ENCODE measurements around the gene SRSF12. TPM values are rescaled to one million over a fixed set of nuclear protein-coding genes. Genes with fewer than 3 reads are reported as not detected.
A peak's percentile ranks its signal among the peaks of the same experiment; 100 is the strongest.

The SRSF12 gene
- 10 to 100 TPM in 5 of 8 experiments, 1 to 10 TPM in 2, under 1 TPM in 1; 0.25 to 21.6 (median 12.9) TPM for total RNA-seq

- in situ Hi-C loops (cut with MboI; ENCODE audit: low pct_unique_long_range_greater_than_20kb in 2 of 9, low sequenced_read_pairs in 9 of 9, unreplicated experiment in 9 of 9): no loop called here
- ATAC-seq (replicated peaks in 6 of 8): peak; percentile 91 to 96 (median 94)
- Histone ChIP-seq H3K27ac (peak within 1 kb of the TSS in 1 of 2 donors; percentile 54), H3K4me1 (replicated peaks in 1 of 2) (peaks cover 3 to 6% of the 10 kb centered on the region in 2 donors), H3K4me3 (peak within 1 kb of the TSS; percentile 55 to 98 (median 88))
- 0 to 17% (median 1%) methylated on average over 1 to 13 of the region's 106 CpGs; no CpG with 5 or more reads in 2 of the 10 experiments for WGBS, 10 experiments
These were observed at the start of gene SRSF12 for GRCh38 chr6:89117211-89118108. SRSF12 (minus strand) TSS chr6:89118071; CDS start chr6:89117887, 184 bp downstream.

- 51 to 97% (median 88%) methylated on average over 3 to 4 of the region's 4 CpGs; no CpG with 5 or more reads in 1 of the 10 experiments for WGBS, 10 experiments
- no peaks in the 10 kb centered on the region for H3K4me1 ChIP-seq (replicated peaks in 1 of 2)
- H3K27ac ChIP-seq: no peak overlapping the region
- no peak overlapping the region for H3K4me3 ChIP-seq
- in situ Hi-C loops (cut with MboI; ENCODE audit: low pct_unique_long_range_greater_than_20kb in 2 of 9, low sequenced_read_pairs in 9 of 9, unreplicated experiment in 9 of 9): no loop called here
- no peak for ATAC-seq (replicated peaks in 6 of 8)
These were observed 44.1 kb upstream of the SRSF12 start for GRCh38 chr6:89162047-89162371.

GRCh38 chr6:89161326-89162046, 43.6 kb upstream of the SRSF12 start:
- Histone ChIP-seq H3K27ac (no peak overlapping the region), H3K4me1 (replicated peaks in 1 of 2) (no peaks in the 10 kb centered on the region), H3K4me3 (no peak overlapping the region)
- no peak for ATAC-seq (replicated peaks in 6 of 8)
- in situ Hi-C loops (cut with MboI; ENCODE audit: low pct_unique_long_range_greater_than_20kb in 2 of 9, low sequenced_read_pairs in 9 of 9, unreplicated experiment in 9 of 9): no loop called here
- 20 to 100% (median 87%) methylated on average over 1 to 7 of the region's 7 CpGs for WGBS, 10 experiments

GRCh38 chr6:89160331-89161092, 42.6 kb upstream of the SRSF12 start:
- no peaks in the 10 kb centered on the region for H3K4me1 ChIP-seq (replicated peaks in 1 of 2)
- 82 to 100% (median 94%) methylated on average over 2 to 4 of the region's 4 CpGs for WGBS, 10 experiments
- H3K27ac ChIP-seq: no peak overlapping the region
- ATAC-seq (replicated peaks in 6 of 8): no peak
- no peak overlapping the region for H3K4me3 ChIP-seq
- in situ Hi-C loops (cut with MboI; ENCODE audit: low pct_unique_long_range_greater_than_20kb in 2 of 9, low sequenced_read_pairs in 9 of 9, unreplicated experiment in 9 of 9): no loop called here

- WGBS, 10 experiments: 61 to 100% (median 93%) methylated on average over 1 of the region's 1 CpG; no CpG with 5 or more reads in 1 of the 10 experiments
- Histone ChIP-seq H3K4me1 (replicated peaks in 1 of 2) (no peaks in the 10 kb centered on the region), H3K27ac (no peak overlapping the region), H3K4me3 (no peak overlapping the region)
- in situ Hi-C loops (cut with MboI; ENCODE audit: low pct_unique_long_range_greater_than_20kb in 2 of 9, low sequenced_read_pairs in 9 of 9, unreplicated experiment in 9 of 9): no loop called here
- no peak for ATAC-seq (replicated peaks in 6 of 8)
These were observed 36.3 kb upstream of the SRSF12 start for GRCh38 chr6:89154131-89154530.

- peaks cover 0 to 3% of the 10 kb centered on the region in 2 donors for H3K4me1 ChIP-seq (replicated peaks in 1 of 2)
- no peak overlapping the region for H3K4me3 ChIP-seq
- in situ Hi-C loops (cut with MboI; ENCODE audit: low pct_unique_long_range_greater_than_20kb in 2 of 9, low sequenced_read_pairs in 9 of 9, unreplicated experiment in 9 of 9): no loop called here
- WGBS, 10 experiments: 42 to 100% (median 94%) methylated on average over 1 to 16 of the region's 17 CpGs; no CpG with 5 or more reads in 1 of the 10 experiments
- ATAC-seq (replicated peaks in 6 of 8): no peak
- H3K27ac ChIP-seq: no peak overlapping the region
These were observed 30.3 kb upstream of the SRSF12 start for GRCh38 chr6:89148016-89148750.

- Histone ChIP-seq H3K4me1 (replicated peaks in 1 of 2) (peaks cover 0 to 3% of the 10 kb centered on the region in 2 donors), H3K4me3 (peak overlapping the region; percentile 41 to 67 (median 51)), H3K27ac (peak overlapping the region in 1 of 2 donors; percentile 63)
- 1 to 72% (median 34%) methylated on average over 7 to 15 of the region's 26 CpGs for WGBS, 10 experiments
- in situ Hi-C loops (cut with MboI; ENCODE audit: low pct_unique_long_range_greater_than_20kb in 2 of 9, low sequenced_read_pairs in 9 of 9, unreplicated experiment in 9 of 9): no loop called here
- ATAC-seq (replicated peaks in 6 of 8): peak in 3 of 8 experiments; percentile 5 to 9 (median 7)
These were observed 29.1 kb upstream of the SRSF12 start for GRCh38 chr6:89146718-89147700.

- 2 to 7% methylated on average over 3 to 27 of the region's 102 CpGs; no CpG with 5 or more reads in 8 of the 10 experiments for WGBS, 10 experiments
- peaks cover 0 to 3% of the 10 kb centered on the region in 2 donors for H3K4me1 ChIP-seq (replicated peaks in 1 of 2)
- peak within 1 kb of the TSS; percentile 41 to 67 (median 51) for H3K4me3 ChIP-seq
- peak; percentile 62 to 88 (median 88) for ATAC-seq (replicated peaks in 6 of 8)
- peak within 1 kb of the TSS; percentile 48 to 63 for H3K27ac ChIP-seq
- in situ Hi-C loops (cut with MboI; ENCODE audit: low pct_unique_long_range_greater_than_20kb in 2 of 9, low sequenced_read_pairs in 9 of 9, unreplicated experiment in 9 of 9): no loop called here
These were observed 28.3 kb upstream of the SRSF12 start, which contains the start of gene PM20D2 for GRCh38 chr6:89145956-89146717. PM20D2 (plus strand) TSS chr6:89146055; CDS start chr6:89146145, 90 bp downstream.

- 2 to 92% (median 25%) methylated on average over 2 to 11 of the region's 17 CpGs; no CpG with 5 or more reads in 1 of the 10 experiments for WGBS, 10 experiments
- H3K4me1 ChIP-seq (replicated peaks in 1 of 2): peaks cover 0 to 3% of the 10 kb centered on the region in 2 donors
- peak overlapping the region; percentile 48 to 63 for H3K27ac ChIP-seq
- H3K4me3 ChIP-seq: peak overlapping the region; percentile 41 to 67 (median 51)
- ATAC-seq (replicated peaks in 6 of 8): no peak
- in situ Hi-C loops (cut with MboI; ENCODE audit: low pct_unique_long_range_greater_than_20kb in 2 of 9, low sequenced_read_pairs in 9 of 9, unreplicated experiment in 9 of 9): no loop called here
These were observed 27.5 kb upstream of the SRSF12 start for GRCh38 chr6:89145091-89145955.

GRCh38 chr6:89144354-89144906, 26.6 kb upstream of the SRSF12 start:
- in situ Hi-C loops (cut with MboI; ENCODE audit: low pct_unique_long_range_greater_than_20kb in 2 of 9, low sequenced_read_pairs in 9 of 9, unreplicated experiment in 9 of 9): no loop called here
- Histone ChIP-seq H3K4me3 (no peak overlapping the region), H3K27ac (no peak overlapping the region), H3K4me1 (replicated peaks in 1 of 2) (peaks cover 0 to 3% of the 10 kb centered on the region in 2 donors)
- ATAC-seq (replicated peaks in 6 of 8): peak in 3 of 8 experiments; percentile 30 to 81 (median 57)
- 33 to 74% (median 58%) methylated on average over 1 to 2 of the region's 2 CpGs; no CpG with 5 or more reads in 4 of the 10 experiments for WGBS, 10 experiments

Data from motor neuron (in vitro differentiated cells).